Stomach (tissue), 4 donors: Measurements from ENCODE around the gene ADGRE3.

Experiments used
- POLR2A ChIP-seq, 4 donors: fragments of 450-650 bp; IDR thresholded peaks; one replicate each; pipeline ENCODE4 v1.6.1; 2016; ENCODE audit warnings: antibody characterized with exemption in 4 of 4, control low read depth in 2 of 4, mild to moderate bottlenecking in 1 of 4, moderate library complexity in 1 of 4
- POLR2AphosphoS5 ChIP-seq, 3 donors: sonication (generic); formaldehyde crosslinking; IDR thresholded peaks; one replicate each; pipeline ENCODE4 v1.6.1; 2016; ENCODE audit warnings: antibody characterized with exemption in 3 of 3
- TF ChIP-seq, protein P1 (sequence below), 7 experiments: fragments of 450-650 bp in 4 of 7; fragments of 200-600 bp in 3 of 7; sonication (generic) in 3 of 7; IDR thresholded peaks; one replicate each; pipeline ENCODE4 v1.5.1; 2016 to 2019; ENCODE audit warnings: antibody characterized with exemption in 7 of 7, control low read depth in 2 of 7, mild to moderate bottlenecking in 1 of 7

DNA sequence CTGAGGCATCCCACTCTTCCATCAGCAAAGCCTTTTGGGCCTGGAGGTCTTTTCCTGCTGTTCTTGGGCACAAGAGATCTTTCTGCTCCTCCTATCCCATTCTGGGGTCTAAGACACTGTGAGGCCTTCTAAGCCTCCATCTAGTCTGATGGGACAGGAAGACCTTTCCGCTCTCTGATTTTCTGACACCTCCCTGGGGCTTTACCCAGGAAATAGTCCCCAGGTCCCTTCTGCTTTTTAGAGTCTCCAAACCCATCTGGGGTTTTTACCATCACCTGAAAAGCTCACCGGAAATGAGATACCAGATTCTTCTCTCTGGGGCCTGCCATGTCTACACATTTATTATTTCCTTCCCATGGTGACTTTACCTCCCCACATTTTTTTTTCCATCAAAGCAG, 70.7 kb downstream of the ADGRE3 start:
- TF ChIP-seq, protein P1, sequence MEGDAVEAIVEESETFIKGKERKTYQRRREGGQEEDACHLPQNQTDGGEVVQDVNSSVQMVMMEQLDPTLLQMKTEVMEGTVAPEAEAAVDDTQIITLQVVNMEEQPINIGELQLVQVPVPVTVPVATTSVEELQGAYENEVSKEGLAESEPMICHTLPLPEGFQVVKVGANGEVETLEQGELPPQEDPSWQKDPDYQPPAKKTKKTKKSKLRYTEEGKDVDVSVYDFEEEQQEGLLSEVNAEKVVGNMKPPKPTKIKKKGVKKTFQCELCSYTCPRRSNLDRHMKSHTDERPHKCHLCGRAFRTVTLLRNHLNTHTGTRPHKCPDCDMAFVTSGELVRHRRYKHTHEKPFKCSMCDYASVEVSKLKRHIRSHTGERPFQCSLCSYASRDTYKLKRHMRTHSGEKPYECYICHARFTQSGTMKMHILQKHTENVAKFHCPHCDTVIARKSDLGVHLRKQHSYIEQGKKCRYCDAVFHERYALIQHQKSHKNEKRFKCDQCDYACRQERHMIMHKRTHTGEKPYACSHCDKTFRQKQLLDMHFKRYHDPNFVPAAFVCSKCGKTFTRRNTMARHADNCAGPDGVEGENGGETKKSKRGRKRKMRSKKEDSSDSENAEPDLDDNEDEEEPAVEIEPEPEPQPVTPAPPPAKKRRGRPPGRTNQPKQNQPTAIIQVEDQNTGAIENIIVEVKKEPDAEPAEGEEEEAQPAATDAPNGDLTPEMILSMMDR (IDR thresholded peaks at IDR 0.05) = no peak
- TF ChIP-seq POLR2A (IDR thresholded peaks at IDR 0.05) (no peak), POLR2AphosphoS5 (IDR thresholded peaks at IDR 0.05) (no peak)
